Aorta (tissue), 5 donors: ENCODE data around the gene RNU6-9. TPM values are rescaled to one million over a fixed set of nuclear protein-coding genes. Genes with fewer than 3 reads are reported as not detected.
"Not testable (repeated sequence)": the region's sequence is repeated elsewhere in the genome, so short reads cannot be mapped to it uniquely, and the experiment has no call there.

Source experiments
- ATAC-seq: fragments of 200-7000 bp; cut with Tn5 transposase; one replicate; pipeline ENCODE4 v1.9.1; 2022; ENCODE audit warnings: moderate library complexity; ENCODE audit not compliant: low FRiP score
- DNase-seq, 2 donors: peaks; one replicate each; pipeline ENCODE4 v3.0.0-alpha.2; 2020
- H3K27ac ChIP-seq, 2 donors: one replicate each; pipeline ENCODE4 v1.5.1; 2013; ENCODE audit warnings: low read length in 2 of 2, mild to moderate bottlenecking in 2 of 2, moderate library complexity in 2 of 2, control low read depth in 1 of 2, inconsistent platforms in 1 of 2, low read depth in 1 of 2
- H3K27me3 ChIP-seq, 2 donors: one replicate each; pipeline ENCODE4 v1.6.1; 2013; ENCODE audit warnings: control low read depth in 1 of 2, low read length in 1 of 2, mild to moderate bottlenecking in 1 of 2, moderate library complexity in 1 of 2; ENCODE audit not compliant: insufficient read depth in 2 of 2, control insufficient read depth in 1 of 2
- H3K36me3 ChIP-seq, 2 donors: one replicate each; pipeline ENCODE4 v1.6.1; 2013; ENCODE audit warnings: control low read depth in 1 of 2, low read length in 1 of 2, mild to moderate bottlenecking in 1 of 2; ENCODE audit not compliant: insufficient read depth in 2 of 2, control insufficient read depth in 1 of 2
- H3K4me1 ChIP-seq, 2 donors: one replicate each; pipeline ENCODE4 v1.6.1; 2013; ENCODE audit warnings: low read length in 2 of 2, control low read depth in 1 of 2, mild to moderate bottlenecking in 1 of 2, moderate library complexity in 1 of 2; ENCODE audit not compliant: insufficient read depth in 2 of 2, control insufficient read depth in 1 of 2
- H3K4me3 ChIP-seq, 2 donors: one replicate each; pipeline ENCODE4 v1.5.1; 2013; ENCODE audit warnings: low read length in 2 of 2, control low read depth in 1 of 2, mild to moderate bottlenecking in 1 of 2
- H3K9me3 ChIP-seq: one replicate; pipeline ENCODE4 v1.6.1; 2013; ENCODE audit warnings: mild to moderate bottlenecking, low read length; ENCODE audit not compliant: control insufficient read depth
- WGBS, 2 donors: extraction: QIAGEN DNeasy Blood & Tissue Kit; methylation state at CpG; one replicate each; pipeline ENCODE4 v1.1.7; 2013; 5-methylcytosine and 5-hydroxymethylcytosine counted together
- intact Hi-C, 2 donors: fragments of 100-400 bp; cut with DNase I; formaldehyde crosslinking; loops; one replicate each; pipeline versions ENCODE4 v1.14.2 to v1.15.0; 2022
- long read RNA-seq, 2 donors: library from polyadenylated mRNA; unstranded; transcript quantifications; one replicate each; pipeline ENCODE4 v2.0.0, GENCODE V29; 2020 to 2021
- polyA plus RNA-seq, 2 donors: library from polyadenylated mRNA; stranded (reverse); fragments of 200-250 nt; gene quantifications; one replicate each; pipeline ENCODE4 v1.2.3, GENCODE V29; 2013
- total RNA-seq, 2 donors: library from RNA; stranded (reverse); fragmentation: NEBNext Ultra II Directional; extraction: Animal tissue kit (Norgen Biotek cat#: 25700); gene quantifications; one replicate each; pipeline ENCODE4 v1.2.1, GENCODE V29; 2021
- donor health status: healthy with polysubstance abuse.
- donor health status: Bipolar disorder and iron deficiency.
- donor health status: DM: no; HTN: no; CAD: no.
- donor health status: DM: no; HTN: no; CAD: no.
- donor health status: DM: yes; HTN: yes; CAD: no.

RNU6-9 gene
- not detected for total RNA-seq
- polyA plus RNA-seq, result not detected
- long read RNA-seq, donor 1, result 0 reads
- long read RNA-seq, donor 2, result 0 reads

DNA sequence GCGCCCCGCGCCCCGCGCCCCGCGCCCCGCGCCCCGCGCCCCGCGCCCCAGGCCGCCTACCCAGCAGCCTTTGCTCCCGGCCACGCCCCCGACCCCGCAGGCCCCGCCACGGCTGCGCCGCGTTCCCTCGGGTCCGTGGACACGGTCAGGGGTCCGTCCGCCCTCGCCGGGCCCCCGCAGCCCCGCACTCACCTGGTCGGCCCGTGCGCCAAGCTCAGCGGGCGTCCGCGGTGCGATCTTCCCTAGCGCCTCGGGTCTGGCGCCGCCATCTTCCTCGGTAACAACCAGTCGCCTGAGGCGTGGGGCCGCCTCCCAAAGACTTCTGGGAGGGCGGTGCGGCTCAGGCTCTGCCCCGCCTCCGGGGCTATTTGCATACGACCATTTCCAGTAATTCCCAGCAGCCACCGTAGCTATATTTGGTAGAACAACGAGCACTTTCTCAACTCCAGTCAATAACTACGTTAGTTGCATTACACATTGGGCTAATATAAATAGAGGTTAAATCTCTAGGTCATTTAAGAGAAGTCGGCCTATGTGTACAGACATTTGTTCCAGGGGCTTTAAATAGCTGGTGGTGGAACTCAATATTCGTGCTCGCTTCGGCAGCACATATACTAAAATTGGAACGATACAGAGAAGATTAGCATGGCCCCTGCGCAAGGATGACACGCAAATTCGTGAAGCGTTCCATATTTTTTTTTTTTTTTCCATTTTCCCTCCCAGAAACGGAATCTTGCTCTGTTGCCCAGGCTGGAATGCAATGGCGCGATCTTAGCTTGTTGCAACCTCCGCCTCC, at the start of gene RNU6-9, which contains the start of gene MED16:
TSS of gene RNU6-9 (plus strand) at position 591 of the 796 bp plus-strand sequence.
TSS of gene MED16 (minus strand) at position 294 of the 796 bp plus-strand sequence. CDS start 2,056 bp downstream, outside the sequence.
- intact Hi-C loops, result loop anchor here in 1 of 2 donors (10.0 kb wide), 1 partner anchor 202 kb away; the partner anchor contains the start of gene POLR2E
- WGBS, 2 donors, result 0 to 1% methylated on average over 51 to 69 of the region's 69 CpGs
- peak within 1 kb of the TSS; percentile 67 to 93 for H3K4me3 ChIP-seq
- H3K36me3 ChIP-seq, result peaks cover 0 to 4% of the 10 kb centered on the region in 2 donors
- peak; percentile 95 for ATAC-seq
- H3K27me3 ChIP-seq, result no peaks in the 10 kb centered on the region
- H3K27ac ChIP-seq, result peak within 1 kb of the TSS in 1 of 2 donors; percentile 70
- H3K9me3 ChIP-seq, result no peaks in the 10 kb centered on the region
- H3K4me1 ChIP-seq, result no peaks in the 10 kb centered on the region
- peak; percentile 95 to 96 for DNase-seq

DNA sequence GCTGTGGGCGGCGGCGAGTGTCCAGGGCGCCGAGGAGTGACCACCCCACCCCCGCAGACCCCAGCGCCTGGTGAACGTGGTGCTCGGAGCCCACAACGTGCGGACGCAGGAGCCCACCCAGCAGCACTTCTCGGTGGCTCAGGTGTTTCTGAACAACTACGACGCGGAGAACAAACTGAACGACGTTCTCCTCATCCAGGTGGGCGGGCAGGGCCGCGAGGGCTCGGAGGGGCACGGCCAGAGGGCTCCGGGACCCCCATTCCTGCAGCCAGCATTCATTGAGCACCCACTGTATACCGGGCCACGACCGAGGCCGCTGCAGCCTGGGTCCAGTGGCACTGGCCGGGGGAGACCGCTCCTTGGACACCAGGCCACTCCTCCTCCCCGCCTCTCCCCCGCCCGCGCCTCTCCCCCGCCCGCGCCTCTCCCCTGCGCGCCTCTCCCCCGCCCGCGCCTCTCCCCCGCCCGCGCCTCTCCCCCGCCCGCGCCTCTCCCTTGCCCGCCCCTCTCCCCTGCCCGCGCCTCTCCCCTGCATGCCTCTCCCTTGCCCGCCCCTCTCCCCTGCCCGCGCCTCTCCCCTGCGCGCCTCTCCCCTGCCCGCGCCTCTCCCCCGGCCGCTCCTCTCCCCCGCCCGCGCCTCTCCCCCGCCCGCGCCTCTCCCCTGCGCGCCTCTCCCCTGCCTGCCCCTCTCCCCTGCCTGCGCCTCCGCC, 49.3 kb upstream of the RNU6-9 start:
- 4 to 38% methylated on average over 18 to 69 of the region's 70 CpGs for WGBS, 2 donors
- intact Hi-C loops, result no loop called here
- Histone ChIP-seq H3K36me3 (no peaks in the 10 kb centered on the region), H3K9me3 (no peaks in the 10 kb centered on the region), H3K4me1 (no peaks in the 10 kb centered on the region), H3K27me3 (no peaks in the 10 kb centered on the region), H3K27ac (no peak overlapping the region), H3K4me3 (no peak overlapping the region)
- DNase-seq, result no peak
- ATAC-seq, result no peak

DNA sequence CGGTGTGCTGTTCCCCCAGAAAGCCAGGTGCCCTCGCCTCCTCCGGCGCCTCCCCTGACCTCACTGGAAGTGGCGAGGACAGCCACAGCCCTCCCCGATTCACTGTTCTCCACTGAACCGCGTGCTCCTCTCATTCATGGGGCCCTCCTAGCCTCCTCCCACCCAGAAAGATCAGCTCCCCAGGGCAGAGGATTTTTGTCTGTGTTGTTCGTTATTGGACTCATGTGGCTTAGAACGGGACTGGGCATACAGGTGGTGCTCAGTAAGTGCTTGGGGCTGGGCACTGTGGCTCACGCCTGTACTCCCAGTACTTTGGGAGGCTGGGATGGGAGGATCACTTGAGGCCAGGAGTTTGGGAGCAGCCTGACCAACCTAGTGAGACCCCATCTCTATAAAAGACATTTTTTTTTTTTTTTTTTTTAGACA, 48.7 kb upstream of the RNU6-9 start:
- 32 to 53% methylated on average over 11 of the region's 11 CpGs for WGBS, 2 donors
- no peak for ATAC-seq

DNA sequence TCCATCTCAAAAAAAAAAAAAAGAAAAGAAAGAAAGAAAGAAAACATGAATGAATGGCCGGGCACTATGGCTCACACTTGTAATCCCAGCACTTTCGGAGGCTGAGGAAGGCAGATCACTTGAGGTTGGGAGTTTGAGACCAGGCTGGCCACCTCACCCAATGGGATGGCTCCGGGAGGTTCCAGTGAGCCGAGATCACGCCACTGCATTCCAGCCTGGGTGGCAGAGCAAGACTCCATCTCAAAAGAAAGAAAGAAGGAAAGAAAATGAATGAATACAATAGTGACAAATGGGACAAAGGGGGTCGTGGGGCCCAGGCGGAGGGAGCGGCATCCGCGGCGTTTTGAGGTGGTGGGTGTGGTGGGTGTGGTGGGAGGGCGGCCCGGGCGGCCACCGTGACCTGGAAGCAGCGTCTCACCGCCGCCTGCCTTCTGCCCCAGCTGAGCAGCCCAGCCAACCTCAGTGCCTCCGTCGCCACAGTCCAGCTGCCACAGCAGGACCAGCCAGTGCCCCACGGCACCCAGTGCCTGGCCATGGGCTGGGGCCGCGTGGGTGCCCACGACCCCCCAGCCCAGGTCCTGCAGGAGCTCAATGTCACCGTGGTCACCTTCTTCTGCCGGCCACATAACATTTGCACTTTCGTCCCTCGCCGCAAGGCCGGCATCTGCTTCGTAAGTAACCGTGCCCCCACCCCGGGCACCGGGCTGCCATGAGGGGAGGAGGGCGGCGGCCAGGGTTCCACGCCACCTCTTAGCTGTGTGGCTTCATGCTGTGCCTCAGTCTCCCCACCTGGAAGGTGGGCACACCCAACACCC, 47.4 kb upstream of the RNU6-9 start:
- no peaks in the 10 kb centered on the region for H3K9me3 ChIP-seq
- DNase-seq, result no peak
- H3K27ac ChIP-seq, result no peak overlapping the region
- WGBS, 2 donors, result 64 to 70% methylated on average over 36 to 37 of the region's 37 CpGs
- intact Hi-C loops, result no loop called here
- no peak overlapping the region for H3K4me3 ChIP-seq
- H3K27me3 ChIP-seq, result no peaks in the 10 kb centered on the region
- H3K4me1 ChIP-seq, result no peaks in the 10 kb centered on the region
- no peaks in the 10 kb centered on the region for H3K36me3 ChIP-seq
- ATAC-seq, result no peak

More for the DNA sequence above, 48.7 kb upstream of the RNU6-9 start:
- Histone ChIP-seq H3K9me3 (no peaks in the 10 kb centered on the region), H3K4me3 (no peak overlapping the region), H3K36me3 (no peaks in the 10 kb centered on the region), H3K27ac (no peak overlapping the region), H3K27me3 (no peaks in the 10 kb centered on the region), H3K4me1 (no peaks in the 10 kb centered on the region)
- DNase-seq, result no peak
- intact Hi-C loops, result no loop called here

DNA sequence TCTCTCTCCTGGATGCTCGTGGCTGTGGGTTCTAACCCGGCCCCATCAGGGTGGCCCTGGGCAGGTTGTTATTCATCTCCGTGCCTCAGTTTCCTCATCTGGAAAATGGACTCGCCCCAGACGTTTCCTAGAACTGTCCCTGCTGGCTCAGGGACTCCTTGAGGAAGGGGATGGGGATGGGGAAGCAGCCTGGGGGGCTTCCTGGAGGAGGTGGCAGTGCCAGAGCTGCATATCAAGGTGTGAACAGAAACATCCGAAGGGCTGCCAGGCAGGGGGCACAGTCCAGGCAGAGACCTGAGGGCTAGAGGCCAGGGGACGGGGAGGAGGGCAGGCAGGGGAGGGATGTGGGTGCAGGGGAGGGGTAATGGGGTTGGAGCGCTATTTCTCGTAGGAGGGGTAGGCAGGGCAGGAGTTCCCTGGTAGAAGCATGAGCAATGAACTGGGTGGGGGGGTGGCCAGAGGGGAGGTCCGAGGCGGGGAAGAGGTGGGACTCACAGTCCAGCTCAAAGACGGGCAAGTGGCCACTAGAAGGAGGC, 44.8 kb upstream of the RNU6-9 start:
- Histone ChIP-seq H3K9me3 (no peaks in the 10 kb centered on the region), H3K4me1 (no peaks in the 10 kb centered on the region), H3K4me3 (no peak overlapping the region), H3K27me3 (no peaks in the 10 kb centered on the region), H3K27ac (no peak overlapping the region), H3K36me3 (no peaks in the 10 kb centered on the region)
- WGBS, 2 donors, result 42 to 49% methylated on average over 12 of the region's 12 CpGs
- ATAC-seq (no peak), DNase-seq (no peak)
- intact Hi-C loops, result no loop called here

DNA sequence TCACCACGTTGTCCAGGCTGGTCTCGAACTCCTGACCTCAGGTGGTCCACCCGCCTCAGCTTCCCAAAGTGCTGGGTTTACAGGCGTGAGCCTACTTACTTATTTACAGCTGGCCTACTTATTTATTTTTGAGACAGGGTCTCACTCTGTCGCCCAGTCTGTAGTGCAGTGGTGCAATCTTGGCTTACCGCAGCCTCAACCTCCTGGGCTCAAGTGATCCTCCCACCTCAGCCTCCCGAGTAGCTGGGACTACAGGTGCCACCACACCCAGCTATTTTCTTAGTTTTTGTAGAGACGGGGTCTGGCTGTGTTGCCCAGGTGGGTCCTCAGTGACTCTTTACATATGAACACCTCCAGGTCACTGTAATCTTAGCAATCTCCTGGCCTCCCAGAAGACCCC, 44.1 kb upstream of the RNU6-9 start:
- H3K4me3 ChIP-seq, H3K4me1 ChIP-seq, intact Hi-C loops, H3K9me3 ChIP-seq, H3K27me3 ChIP-seq, H3K27ac ChIP-seq, DNase-seq, H3K36me3 ChIP-seq, ATAC-seq: not testable (repeated sequence)
- 81 to 84% methylated on average over 8 of the region's 8 CpGs for WGBS, 2 donors

DNA sequence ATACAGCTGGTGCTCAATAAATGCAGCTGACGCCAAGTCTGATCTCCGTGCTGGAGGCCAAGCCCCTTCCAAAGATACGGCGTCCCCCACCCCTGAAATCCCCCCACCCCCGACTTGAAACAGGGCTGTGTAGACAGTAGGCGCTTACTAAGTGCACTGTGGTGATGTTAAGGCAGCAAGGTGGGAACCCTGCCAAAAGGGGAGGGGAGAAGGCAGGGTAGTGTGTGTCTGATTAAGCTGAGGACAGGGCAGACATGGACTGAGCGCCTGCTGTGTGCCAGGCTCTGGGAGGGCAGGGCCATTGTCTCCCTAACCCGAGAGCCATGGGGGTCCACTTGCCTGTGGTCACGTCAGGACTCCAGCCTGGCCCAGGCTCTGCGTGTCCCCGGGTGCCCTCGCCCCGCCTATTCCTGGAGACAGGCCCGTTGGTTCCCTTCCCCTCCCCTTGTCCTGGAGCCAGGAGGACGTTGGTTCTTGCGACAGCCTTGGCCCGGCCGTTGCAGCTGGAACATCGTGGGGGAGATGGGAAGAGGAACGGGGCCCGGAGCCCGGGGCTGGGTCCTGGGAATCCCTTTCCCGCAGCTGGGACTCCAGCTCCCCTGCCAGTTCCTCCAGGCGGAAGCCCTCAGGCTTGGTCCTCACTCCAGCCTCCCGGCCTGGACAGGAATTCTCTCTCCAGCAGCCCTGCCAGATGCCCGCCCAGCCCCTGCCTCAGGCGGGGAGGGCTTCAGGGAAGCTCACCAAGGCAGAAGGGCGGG, 42.9 kb upstream of the RNU6-9 start:
- intact Hi-C loops, result no loop called here

DNA sequence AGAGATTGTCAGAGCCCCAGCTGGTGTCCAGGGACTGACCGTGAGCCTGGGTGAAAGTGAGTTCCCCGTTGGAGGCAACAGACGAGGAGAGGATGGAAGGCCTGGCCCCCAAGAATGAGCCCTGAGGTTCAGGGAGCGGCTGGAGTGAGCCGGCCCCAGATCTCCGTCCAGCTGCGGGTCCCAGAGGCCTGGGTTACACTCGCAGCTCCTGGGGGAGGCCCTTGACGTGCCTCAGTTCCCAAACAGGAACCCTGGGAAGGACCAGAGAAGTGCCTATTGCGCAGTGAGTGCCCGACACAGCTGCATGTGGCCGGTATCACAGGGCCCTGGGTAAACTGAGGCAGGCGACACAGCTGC, 42.3 kb upstream of the RNU6-9 start:
- intact Hi-C loops, result no loop called here

More for the DNA sequence above, 42.9 kb upstream of the RNU6-9 start:
- Histone ChIP-seq H3K4me1 (no peaks in the 10 kb centered on the region), H3K9me3 (no peaks in the 10 kb centered on the region), H3K4me3 (no peak overlapping the region), H3K27me3 (no peaks in the 10 kb centered on the region), H3K36me3 (no peaks in the 10 kb centered on the region), H3K27ac (no peak overlapping the region)
- peak; percentile 89 for ATAC-seq
- DNase-seq, result peak; percentile 93 to 96
- whole genome bisulfite sequencing, 2 donors, result 17 to 18% methylated on average over 27 to 28 of the region's 28 CpGs

More for the DNA sequence above, 42.3 kb upstream of the RNU6-9 start:
- no peaks in the 10 kb centered on the region for H3K4me1 ChIP-seq
- H3K4me3 ChIP-seq, result no peak overlapping the region
- WGBS, 2 donors, result 22 to 24% methylated on average over 13 of the region's 13 CpGs
- H3K27me3 ChIP-seq, result no peaks in the 10 kb centered on the region
- H3K36me3 ChIP-seq, result no peaks in the 10 kb centered on the region
- ATAC-seq (no peak), DNase-seq (no peak)
- H3K27ac ChIP-seq, result no peak overlapping the region
- no peaks in the 10 kb centered on the region for H3K9me3 ChIP-seq
